ENCODE measurements around the gene CEBPZOS.

Gene CEBPZOS

GRCh38 chr2:37171624-37171950 lies 24.7 kb upstream of the CEBPZOS start:
- Histone ChIP-seq H3K27ac (no peak overlapping the region), H3K9me3 (ENCODE audit: severe bottlenecking) (no peaks in the 10 kb centered on the region), H3K36me3 (no peaks in the 10 kb centered on the region), H3K27me3 (ENCODE audit: insufficient read depth, low read depth, severe bottlenecking) (no peaks in the 10 kb centered on the region), H3K4me3 (ENCODE audit: low read depth, low read length) (no peak overlapping the region)
- DNase-seq: no peak
- no peak for TF ChIP-seq CTCF (IDR thresholded peaks at IDR 0.05; ENCODE audit: low read depth, low read length)

- Histone ChIP-seq H3K36me3 (no peaks in the 10 kb centered on the region), H3K27ac (no peak overlapping the region), H3K4me3 (ENCODE audit: low read depth, low read length) (no peak overlapping the region), H3K9me3 (ENCODE audit: severe bottlenecking) (no peaks in the 10 kb centered on the region), H3K27me3 (ENCODE audit: insufficient read depth, low read depth, severe bottlenecking) (no peaks in the 10 kb centered on the region)
- TF ChIP-seq CTCF (IDR thresholded peaks at IDR 0.05; ENCODE audit: low read depth, low read length): no peak
- no peak for DNase-seq
Measured at GRCh38 chr2:37173741-37174140, 22.6 kb upstream of the CEBPZOS start.

- Histone ChIP-seq H3K9me3 (ENCODE audit: severe bottlenecking) (no peaks in the 10 kb centered on the region), H3K36me3 (no peaks in the 10 kb centered on the region), H3K4me3 (ENCODE audit: low read depth, low read length) (no peak overlapping the region), H3K27me3 (ENCODE audit: insufficient read depth, low read depth, severe bottlenecking) (no peaks in the 10 kb centered on the region), H3K27ac (no peak overlapping the region)
- no peak for DNase-seq
- TF ChIP-seq CTCF (IDR thresholded peaks at IDR 0.05; ENCODE audit: low read depth, low read length): no peak
Measured at GRCh38 chr2:37180006-37180639, 16.2 kb upstream of the CEBPZOS start.

GRCh38 chr2:37180640-37181039 lies 15.7 kb upstream of the CEBPZOS start:
- no peak overlapping the region for H3K27ac ChIP-seq
- no peaks in the 10 kb centered on the region for H3K27me3 ChIP-seq (ENCODE audit: insufficient read depth, low read depth, severe bottlenecking)
- no peaks in the 10 kb centered on the region for H3K36me3 ChIP-seq
- no peak overlapping the region for H3K4me3 ChIP-seq (ENCODE audit: low read depth, low read length)
- DNase-seq: no peak
- no peak for TF ChIP-seq CTCF (IDR thresholded peaks at IDR 0.05; ENCODE audit: low read depth, low read length)
- H3K9me3 ChIP-seq (ENCODE audit: severe bottlenecking): no peaks in the 10 kb centered on the region

GRCh38 chr2:37181726-37182684 lies 14.3 kb upstream of the CEBPZOS start:
- no peak overlapping the region for H3K4me3 ChIP-seq (ENCODE audit: low read depth, low read length)
- H3K27ac ChIP-seq: no peak overlapping the region
- no peak for DNase-seq

More at GRCh38 chr2:37181726-37182684, 14.3 kb upstream of the CEBPZOS start:
- H3K27me3 ChIP-seq (ENCODE audit: insufficient read depth, low read depth, severe bottlenecking): no peaks in the 10 kb centered on the region
- TF ChIP-seq CTCF (IDR thresholded peaks at IDR 0.05; ENCODE audit: low read depth, low read length): no peak
- H3K36me3 ChIP-seq: no peaks in the 10 kb centered on the region
- H3K9me3 ChIP-seq (ENCODE audit: severe bottlenecking): no peaks in the 10 kb centered on the region
